Right lobe of liver (tissue), 6 donors: Measurements from ENCODE around the gene PIK3R5. TPM values are rescaled to one million over a fixed set of nuclear protein-coding genes. Genes with fewer than 3 reads are reported as not detected.

Experiments used
- ATAC-seq, 4 donors: fragments of 200-7000 bp; cut with Tn5 transposase; one replicate each; pipeline ENCODE4 v1.9.1; 2020; ENCODE audit warnings: mild to moderate bottlenecking in 4 of 4, moderate library complexity in 4 of 4
- DNase-seq, 3 donors: peaks; one replicate each; pipeline ENCODE4 v3.0.0-alpha.2; 2020
- H3K27ac ChIP-seq, 3 donors: fragments of 200-600 bp; one replicate each; pipeline ENCODE4 v1.8.0; 2022
- H3K27me3 ChIP-seq, 2 donors: fragments of 200-600 bp; one replicate each; pipeline ENCODE4 v1.8.0; 2022
- H3K36me3 ChIP-seq, 4 donors: fragments of 200-600 bp; sonication (generic) in 1 of 4; one replicate each; pipeline versions ENCODE4 v1.5.1 to v1.8.0; 2017 to 2022; ENCODE audit warnings: control low read depth in 1 of 4
- H3K4me1 ChIP-seq, 4 donors: fragments of 200-600 bp; sonication (generic) in 1 of 4; one replicate each; pipeline versions ENCODE4 v1.5.1 to v1.8.0; 2017 to 2022; ENCODE audit warnings: control low read depth in 1 of 4
- H3K4me3 ChIP-seq, 3 donors: fragments of 200-600 bp; one replicate each; pipeline ENCODE4 v1.8.0; 2022
- H3K9me3 ChIP-seq, 4 donors: fragments of 200-600 bp; sonication (generic) in 1 of 4; one replicate each; pipeline versions ENCODE4 v1.5.1 to v1.8.0; 2017 to 2022; ENCODE audit warnings: control low read depth in 1 of 4
- CTCF ChIP-seq, 4 donors: fragments of 200-600 bp in 3 of 4; fragments of 450-650 bp in 1 of 4; IDR thresholded peaks; one replicate each; pipeline versions ENCODE4 v1.5.1 to v1.8.0; 2016 to 2022; ENCODE audit warnings: antibody characterized with exemption in 4 of 4, mild to moderate bottlenecking in 2 of 4
- POLR2A ChIP-seq: fragments of 450-650 bp; IDR thresholded peaks from one replicate; pipeline ENCODE4 v1.6.1; 2017; ENCODE audit warnings: antibody characterized with exemption, mild to moderate bottlenecking
- WGBS: methylation state at CpG from one replicate; pipeline ENCODE4 v1.1.6; 2018; ENCODE audit warnings: low coverage, low lambda C conversion rate; ENCODE audit not compliant: insufficient coverage; ENCODE audit errors: missing lambda C conversion rate; 5-methylcytosine and 5-hydroxymethylcytosine counted together
- intact Hi-C, 2 donors: fragments of 100-400 bp; cut with DNase I; formaldehyde crosslinking; loops; one replicate each; pipeline versions ENCODE4 v1.11.2 to v1.14.1; 2022
- long read RNA-seq: library from polyadenylated mRNA; unstranded; transcript quantifications from one replicate; pipeline ENCODE4 v2.0.0, GENCODE V29; 2019
- total RNA-seq, 6 experiments: library from RNA; depleted of rRNA in 2 of 6; stranded (reverse); fragments of >200 nt in 2 of 6; fragmentation: NEBNext Ultra II Directional in 3 of 6; extraction: Animal tissue kit (Norgen Biotek cat#: 25700) in 3 of 6; gene quantifications; one replicate each; pipeline versions ENCODE4 v1.1.0 to v1.2.4, GENCODE V29; 2016 to 2023
- donor health status: DM: no; HTN: yes; CAD: no.
- donor health status: DM: no; HTN: no; CAD: no.
- donor health status: DM: no; HTN: no; CAD: no.
- donor health status: DM: no; HTN: yes; CAD: no.
- donor health status: DM: no; HTN: yes; CAD: no.

The PIK3R5 gene
- 1 to 10 TPM; 3.7 to 6.5 (median 5.0) TPM for total RNA-seq
- long read RNA-seq, partial matches to known transcripts: 1 of 1 reads
- long read RNA-seq, other reads (novel, unspliced or antisense): 0 of 1 reads

- DNase-seq: peak; percentile 65 to 78 (median 69)
- Histone ChIP-seq H3K4me1 (peaks cover 0 to 4% (median 0%) of the 10 kb centered on the region in 4 donors), H3K27me3 (peaks cover 0 to 6% of the 10 kb centered on the region in 2 donors), H3K36me3 (no peaks in the 10 kb centered on the region), H3K27ac (peak within 1 kb of the TSS in 2 of 3 donors; percentile 77), H3K9me3 (no peaks in the 10 kb centered on the region), H3K4me3 (peak within 1 kb of the TSS; percentile 26 to 49 (median 32))
- intact Hi-C loops: no loop called here
- TF ChIP-seq POLR2A (peak; percentile 35), CTCF (IDR thresholded peaks at IDR 0.05) (peak in 1 of 4 donors; percentile 5)
- ATAC-seq: peak; percentile 72 to 83 (median 74)
- 4% methylated on average over 9 of the region's 72 CpGs for WGBS
Observed at GRCh38 chr17:8965394-8966168, at the start of gene PIK3R5. PIK3R5 (minus strand) TSS chr17:8965707; CDS start chr17:8911494, 54,213 bp downstream.

- ATAC-seq (no peak), DNase-seq (no peak)
- Histone ChIP-seq H3K36me3 (no peaks in the 10 kb centered on the region), H3K4me1 (peaks cover 0 to 4% (median 0%) of the 10 kb centered on the region in 4 donors), H3K4me3 (no peak overlapping the region), H3K9me3 (no peaks in the 10 kb centered on the region), H3K27me3 (peaks cover 0 to 4% of the 10 kb centered on the region in 2 donors), H3K27ac (no peak overlapping the region)
- TF ChIP-seq POLR2A: no peak
- TF ChIP-seq CTCF (IDR thresholded peaks at IDR 0.05): no peak
- intact Hi-C loops: no loop called here
- WGBS: 87% methylated on average over 5 of the region's 7 CpGs
Observed at GRCh38 chr17:9011001-9011400, 45.5 kb upstream of the PIK3R5 start.

- Histone ChIP-seq H3K4me3 (no peak overlapping the region), H3K9me3 (no peaks in the 10 kb centered on the region), H3K27ac (no peak overlapping the region), H3K36me3 (no peaks in the 10 kb centered on the region), H3K27me3 (peaks cover 0 to 7% of the 10 kb centered on the region in 2 donors), H3K4me1 (peaks cover 0 to 7% (median 1%) of the 10 kb centered on the region in 4 donors)
- ATAC-seq (no peak), DNase-seq (no peak)
- no peak for TF ChIP-seq CTCF (IDR thresholded peaks at IDR 0.05)
- TF ChIP-seq POLR2A: no peak
- WGBS: 56% methylated on average over 4 of the region's 6 CpGs
- intact Hi-C loops: no loop called here
Observed at GRCh38 chr17:9009737-9010136, 44.2 kb upstream of the PIK3R5 start.

GRCh38 chr17:9009096-9009495 lies 43.6 kb upstream of the PIK3R5 start:
- Histone ChIP-seq H3K4me1 (peaks cover 0 to 14% (median 4%) of the 10 kb centered on the region in 4 donors), H3K36me3 (no peaks in the 10 kb centered on the region), H3K9me3 (no peaks in the 10 kb centered on the region), H3K27ac (no peak overlapping the region), H3K27me3 (peaks cover 0 to 14% of the 10 kb centered on the region in 2 donors), H3K4me3 (no peak overlapping the region)
- 75% methylated on average over 2 of the region's 4 CpGs for WGBS
- intact Hi-C loops: no loop called here
- ATAC-seq (no peak), DNase-seq (no peak)
- TF ChIP-seq POLR2A (no peak), CTCF (IDR thresholded peaks at IDR 0.05) (no peak)
